K562 (cell line): ENCODE results near the gene TIGD1. TPM values are rescaled to one million over a fixed set of nuclear protein-coding genes. Genes with fewer than 3 reads are reported as not detected.

ENCODE experiments used
- ASH1L ChIP-seq: fragments of 450-650 bp; IDR thresholded peaks from 2 replicates; pipeline ENCODE4 v1.6.1; 2018; ENCODE audit warnings: borderline replicate concordance, mild to moderate bottlenecking, low read depth; ENCODE audit not compliant: partially characterized antibody
- C11orf30 ChIP-seq: fragments of 450-650 bp; IDR thresholded peaks from 2 replicates; pipeline ENCODE4 v1.6.1; 2016; ENCODE audit warnings: low read depth, mild to moderate bottlenecking
- CTCFL ChIP-seq: IDR thresholded peaks from 2 replicates; pipeline ENCODE4 v1.6.1; 2011; ENCODE audit warnings: borderline replicate concordance, low read depth, mild to moderate bottlenecking, moderate library complexity, low read length; ENCODE audit not compliant: insufficient read depth, poor library complexity, severe bottlenecking
- DPF2 ChIP-seq: fragments of 450-650 bp; IDR thresholded peaks from 2 replicates; pipeline ENCODE4 v1.6.1; 2016
- E2F3 ChIP-seq: fragments of 250-450 bp; sonication (Bioruptor Pico); IDR thresholded peaks from 2 replicates; pipeline ENCODE4 v1.4.0; 2020; ENCODE audit warnings: mild to moderate bottlenecking
- ELK3 ChIP-seq: fragments of 450-650 bp; formaldehyde crosslinking; IDR thresholded peaks from 2 replicates; pipeline ENCODE4 v1.4.0; 2020; ENCODE audit warnings: mild to moderate bottlenecking
- ETS1 ChIP-seq: conservative IDR thresholded peaks from 2 replicates; pipeline ENCODE4 v1.6.1; 2011; ENCODE audit warnings: low read depth, mild to moderate bottlenecking, low read length; ENCODE audit not compliant: control insufficient read depth
- HCFC1 ChIP-seq: IDR thresholded peaks from 2 replicates; pipeline ENCODE4 v1.6.1; 2012; ENCODE audit warnings: low read depth, low read length, improper control_type of control experiment
- HES1 ChIP-seq: fragments of 450-650 bp; IDR thresholded peaks from 2 replicates; pipeline ENCODE4 v1.6.1; 2016; ENCODE audit warnings: low read depth, mild to moderate bottlenecking, moderate library complexity
- MCM2 ChIP-seq: fragments of 450-650 bp; IDR thresholded peaks from 2 replicates; pipeline ENCODE4 v1.6.1; 2017; ENCODE audit warnings: low read depth, mild to moderate bottlenecking
- THRAP3 ChIP-seq: fragments of 450-650 bp; IDR thresholded peaks from 2 replicates; pipeline ENCODE4 v1.6.1; 2016; ENCODE audit warnings: mild to moderate bottlenecking, inconsistent platforms, borderline replicate concordance
- TSHZ1 ChIP-seq: fragments of 250-450 bp; sonication (Bioruptor Pico); IDR thresholded peaks from 2 replicates; pipeline ENCODE4 v1.4.0; 2020; ENCODE audit warnings: mild to moderate bottlenecking, moderate library complexity
- ZKSCAN1 ChIP-seq: fragments of 150-350 bp; IDR thresholded peaks from 2 replicates; pipeline ENCODE4 v1.6.1; 2016; ENCODE audit warnings: low read depth, low read length
- ZNF324 ChIP-seq: fragments of 250-450 bp; sonication (Bioruptor Pico); IDR thresholded peaks from 2 replicates; pipeline ENCODE4 v1.4.0; 2020; ENCODE audit warnings: mild to moderate bottlenecking
- ZSCAN32 ChIP-seq: fragments of 450-650 bp; formaldehyde crosslinking; IDR thresholded peaks from 2 replicates; pipeline ENCODE4 v1.4.0; 2020; ENCODE audit warnings: mild to moderate bottlenecking, moderate library complexity
- polyA plus RNA-seq, 8 experiments: library from polyadenylated mRNA; depleted of rRNA in 4 of 8; stranded (reverse) in 5 of 8; unstranded in 3 of 8; fragments of >200 nt; fragmentation: Nextera tagmentation in 2 of 8; fragmentation: Illumina TruSeq in 1 of 8; extraction: Ambion mirVana in 2 of 8; extraction: Trizol in 1 of 8; gene quantifications; 2 replicates each; pipeline versions ENCODE4 v1.2.1 to v1.2.3, GENCODE V29; 2011 to 2014; ENCODE audit warnings: inconsistent platforms in 1 of 8, missing spikeins in 1 of 8
- total RNA-seq, 7 experiments: library from RNA; depleted of rRNA in 6 of 7; stranded (reverse); fragments of >200 nt in 6 of 7; fragmentation: Illumina TruSeq in 2 of 7; extraction: Trizol in 2 of 7; gene quantifications; 2 replicates each; pipeline versions ENCODE4 v1.2.1 to v1.2.3, GENCODE V29; 2011 to 2021; ENCODE audit warnings: low replicate concordance in 1 of 7

The TIGD1 gene
- total and polyA plus RNA-seq, 9 of the 15 experiments (the other 6 are each of a cell fraction or from before 2014, with no cell fraction given) = 2.0 to 10.1 (median 6.6) TPM

GRCh38 chr2:232550354-232551249 lies at the start of gene TIGD1, which contains the start of gene EIF4E2 (continued):
- TF ChIP-seq HES1 (peak; percentile 95), ASH1L (no peak), CTCFL (peak; percentile 55), ETS1 (0 out of 2 replicates have a peak, but pooled peaks have one; percentile 13), ZSCAN32 (CRISPR knock-in tag) (no peak), HCFC1 (peak; percentile 82), TSHZ1 (CRISPR knock-in tag) (no peak), C11orf30 (peak; percentile 75), ZNF324 (CRISPR knock-in tag) (no peak), ZKSCAN1 (no peak), DPF2 (no peak), ELK3 (CRISPR knock-in tag) (no peak), E2F3 (CRISPR knock-in tag) (no peak), MCM2 (no peak), THRAP3 (no peak)
